ENCODE data around the gene TRAPPC2.

TRAPPC2 gene

DNA sequence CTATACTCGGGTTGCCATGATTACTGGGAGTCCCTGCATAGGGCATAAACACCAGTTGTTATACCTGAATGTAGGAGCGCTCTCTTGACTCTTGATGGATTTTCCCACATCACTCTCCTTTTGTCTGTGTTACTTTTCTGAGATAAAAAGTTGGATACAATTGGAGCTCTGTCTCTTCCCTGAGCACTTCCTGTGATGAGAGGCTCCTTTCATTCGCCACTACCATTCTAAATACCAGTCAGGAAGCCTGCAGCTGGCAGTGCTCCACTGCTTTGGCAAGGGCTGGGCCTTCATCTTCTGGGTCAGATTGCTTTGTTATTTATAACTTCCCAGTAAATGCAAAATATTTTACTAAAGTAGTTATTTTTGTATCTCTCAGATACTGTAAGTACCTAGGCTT, 67.6 kb downstream of the TRAPPC2 start:
- H3K4me3 ChIP-seq, result no peak overlapping the region
- H3K36me3 ChIP-seq (replicated peaks), result peaks cover 4% of the 10 kb centered on the region; the same call in 1 of the 2 replicates
- in situ Hi-C loops (cut with MboI; ENCODE audit: low sequenced_read_pairs), result no loop called here
- no peaks in the 10 kb centered on the region for H3K4me1 ChIP-seq
- no peak for DNase-seq (ENCODE audit: low spot score in 2 of 2)
- H3K27me3 ChIP-seq (ENCODE audit: low read depth), result no peaks in the 10 kb centered on the region
- no peaks in the 10 kb centered on the region for H3K9me3 ChIP-seq

DNA sequence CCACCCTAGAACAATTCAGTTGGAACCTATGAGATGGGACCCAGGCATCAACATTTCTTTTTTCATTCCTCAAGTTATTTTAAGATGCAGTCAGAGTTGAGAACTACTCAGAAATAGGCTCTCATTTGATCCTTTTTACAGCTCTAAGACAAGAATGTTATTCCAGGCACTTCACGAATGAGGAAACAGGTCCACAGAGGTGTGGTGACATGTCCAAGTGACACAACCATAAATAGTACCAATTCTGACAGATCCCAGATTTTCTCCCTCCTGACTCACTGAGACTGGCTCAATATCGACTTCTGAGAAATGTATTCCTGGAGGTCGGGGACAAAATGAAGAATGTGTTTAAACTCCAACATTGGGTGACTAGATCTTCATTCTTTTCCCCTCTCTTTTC, 70.4 kb downstream of the TRAPPC2 start:
- Histone ChIP-seq H3K36me3 (replicated peaks) (peaks cover 4% of the 10 kb centered on the region), H3K4me1 (peaks cover under 1% of the 10 kb centered on the region), H3K27me3 (ENCODE audit: low read depth) (no peaks in the 10 kb centered on the region), H3K9me3 (no peaks in the 10 kb centered on the region), H3K4me3 (no peak overlapping the region)
- in situ Hi-C loops (cut with MboI; ENCODE audit: low sequenced_read_pairs), result no loop called here
- DNase-seq (ENCODE audit: low spot score in 2 of 2), result no peak

DNA sequence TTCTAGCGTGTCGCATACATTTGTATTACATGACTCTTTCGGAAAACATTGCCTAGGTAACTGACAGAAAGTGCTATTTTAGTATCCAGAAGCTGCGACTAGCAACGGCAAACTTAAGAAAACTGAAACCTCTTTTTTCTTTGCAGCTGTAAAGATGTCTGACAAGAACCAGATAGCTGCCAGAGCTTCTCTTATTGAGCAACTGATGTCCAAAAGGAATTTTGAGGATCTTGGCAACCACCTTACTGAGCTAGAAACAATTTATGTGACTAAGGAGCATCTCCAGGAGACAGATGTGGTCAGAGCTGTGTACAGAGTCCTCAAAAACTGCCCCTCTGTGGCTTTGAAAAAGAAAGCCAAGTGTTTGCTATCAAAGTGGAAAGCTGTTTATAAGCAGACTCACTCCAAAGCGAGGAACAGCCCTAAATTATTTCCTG, 72.0 kb downstream of the TRAPPC2 start:
- Histone ChIP-seq H3K4me3 (no peak overlapping the region), H3K36me3 (replicated peaks) (peaks cover 4% of the 10 kb centered on the region), H3K4me1 (peaks cover 5% of the 10 kb centered on the region), H3K27me3 (ENCODE audit: low read depth) (no peaks in the 10 kb centered on the region), H3K9me3 (no peaks in the 10 kb centered on the region)
- DNase-seq (ENCODE audit: low spot score in 2 of 2), result no peak
- in situ Hi-C loops (cut with MboI; ENCODE audit: low sequenced_read_pairs), result no loop called here
